ENCODE measurements around the gene ASPHD1. TPM values are rescaled to one million over a fixed set of nuclear protein-coding genes. Genes with fewer than 3 reads are reported as not detected.

The ASPHD1 gene
- total RNA-seq, 6 experiments from 2014 or later: 5.1 to 15.9 (median 14.1) TPM

DNA sequence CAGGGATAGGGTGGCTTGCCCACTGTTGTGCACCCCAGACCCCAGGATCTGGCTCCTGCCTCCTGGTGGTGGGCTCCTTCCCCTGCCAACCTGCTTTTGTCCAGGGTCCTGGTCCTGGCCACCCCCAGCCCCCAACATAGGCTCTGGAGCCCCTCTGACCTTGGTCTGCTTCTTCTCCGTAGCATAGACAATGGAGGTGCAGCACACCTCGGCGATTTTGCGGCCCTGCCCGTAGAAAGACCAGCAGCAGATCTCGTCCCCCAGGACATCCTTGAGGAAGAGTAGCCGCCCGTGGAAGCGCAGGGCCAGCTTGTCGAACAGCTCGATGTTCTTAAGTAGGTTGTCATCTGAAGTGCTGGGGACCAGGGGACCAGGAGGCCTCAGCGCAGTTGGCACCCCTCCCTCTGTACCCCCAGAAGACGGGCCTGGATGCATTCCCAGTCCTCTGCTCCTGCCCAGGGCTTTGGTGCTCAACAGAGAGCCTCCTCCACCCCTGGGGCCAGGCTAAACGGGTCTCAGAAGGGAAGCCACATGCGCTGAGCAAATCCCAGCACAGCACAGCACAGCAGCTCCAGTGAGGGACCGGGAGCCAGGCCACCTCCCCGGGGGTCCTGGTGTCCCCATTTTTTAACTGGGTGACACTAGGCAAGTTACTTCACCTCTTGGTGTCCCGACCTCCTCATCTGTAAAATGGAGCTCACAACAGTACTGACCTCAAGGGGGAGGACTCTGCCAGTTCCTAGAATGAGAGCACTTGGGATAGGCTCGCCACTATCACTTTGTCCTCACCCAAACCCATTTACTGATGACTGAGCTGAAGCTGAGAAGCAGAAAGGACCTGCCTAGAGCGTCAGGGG is 10.8 kb downstream of the ASPHD1 start:
- Mint-ChIP-seq H3K27me3 (ENCODE audit: insufficient read depth) (no peaks in the 10 kb centered on the region; the same call in 1 of the 2 replicates), H3K4me3 (no peak overlapping the region), H3K4me1 (ENCODE audit: low read depth) (peaks cover 14% of the 10 kb centered on the region), H3K27ac (no peak overlapping the region), H3K36me3 (ENCODE audit: low read depth) (peaks cover 19% of the 10 kb centered on the region; the same call in 1 of the 2 replicates), H3K9me3 (no peaks in the 10 kb centered on the region)
- no peak for DNase-seq
- no peak; the same call in 1 of the 2 replicates for TF ChIP-seq CTCF (IDR thresholded peaks at IDR 0.05)

- H3K4me1 Mint-ChIP-seq (ENCODE audit: low read depth): peaks cover 14% of the 10 kb centered on the region
- no peaks in the 10 kb centered on the region; the same call in 1 of the 2 replicates for H3K27me3 Mint-ChIP-seq (ENCODE audit: insufficient read depth)
- H3K27ac Mint-ChIP-seq: no peak overlapping the region
- TF ChIP-seq CTCF (IDR thresholded peaks at IDR 0.05): no peak
- H3K4me3 Mint-ChIP-seq: no peak overlapping the region
- H3K9me3 Mint-ChIP-seq: no peaks in the 10 kb centered on the region
- DNase-seq: no peak
- H3K36me3 Mint-ChIP-seq (ENCODE audit: low read depth): peaks cover 19% of the 10 kb centered on the region; the same call in 1 of the 2 replicates
These were observed 11.4 kb downstream of the ASPHD1 start for GRCh38 chr16:29911676-29912010.

DNA sequence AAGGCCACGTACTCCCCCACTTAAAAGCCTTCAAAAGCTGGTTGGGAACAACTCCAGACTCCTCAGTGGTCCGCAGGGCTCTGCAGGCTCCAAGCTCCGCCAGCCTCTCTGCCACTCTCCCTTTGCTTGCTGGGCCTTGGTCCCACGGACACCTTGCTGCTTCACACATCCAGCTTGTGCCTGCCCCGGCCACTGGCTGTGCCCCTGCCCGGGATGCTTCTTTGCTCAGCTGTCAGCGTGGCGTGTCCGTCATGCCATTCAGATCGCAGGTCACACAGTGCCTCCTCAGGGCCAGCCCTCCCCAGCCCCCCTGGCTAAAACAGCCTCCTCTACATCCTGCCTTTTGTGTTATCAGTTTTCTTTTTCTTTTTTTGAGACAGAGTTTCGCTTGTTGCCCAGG is 11.8 kb downstream of the ASPHD1 start:
- peaks cover 18% of the 10 kb centered on the region; the same call in 1 of the 2 replicates for H3K36me3 Mint-ChIP-seq (ENCODE audit: low read depth)
- no peak overlapping the region for H3K27ac Mint-ChIP-seq
- no peaks in the 10 kb centered on the region; the same call in 1 of the 2 replicates for H3K27me3 Mint-ChIP-seq (ENCODE audit: insufficient read depth)

GRCh38 chr16:29913514-29913913 is 13.2 kb downstream of the ASPHD1 start:
- Mint-ChIP-seq H3K36me3 (ENCODE audit: low read depth) (peaks cover 15% of the 10 kb centered on the region; the same call in 1 of the 2 replicates), H3K27me3 (ENCODE audit: insufficient read depth) (no peaks in the 10 kb centered on the region), H3K27ac (no peak overlapping the region), H3K9me3 (no peaks in the 10 kb centered on the region), H3K4me3 (no peak overlapping the region), H3K4me1 (ENCODE audit: low read depth) (peaks cover 10% of the 10 kb centered on the region)
- no peak for DNase-seq
- TF ChIP-seq CTCF (IDR thresholded peaks at IDR 0.05): no peak

More for the DNA sequence above, 11.8 kb downstream of the ASPHD1 start:
- Mint-ChIP-seq H3K4me3 (no peak overlapping the region), H3K4me1 (ENCODE audit: low read depth) (peaks cover 14% of the 10 kb centered on the region), H3K9me3 (no peaks in the 10 kb centered on the region)
- DNase-seq: no peak
- no peak for TF ChIP-seq CTCF (IDR thresholded peaks at IDR 0.05)

DNA sequence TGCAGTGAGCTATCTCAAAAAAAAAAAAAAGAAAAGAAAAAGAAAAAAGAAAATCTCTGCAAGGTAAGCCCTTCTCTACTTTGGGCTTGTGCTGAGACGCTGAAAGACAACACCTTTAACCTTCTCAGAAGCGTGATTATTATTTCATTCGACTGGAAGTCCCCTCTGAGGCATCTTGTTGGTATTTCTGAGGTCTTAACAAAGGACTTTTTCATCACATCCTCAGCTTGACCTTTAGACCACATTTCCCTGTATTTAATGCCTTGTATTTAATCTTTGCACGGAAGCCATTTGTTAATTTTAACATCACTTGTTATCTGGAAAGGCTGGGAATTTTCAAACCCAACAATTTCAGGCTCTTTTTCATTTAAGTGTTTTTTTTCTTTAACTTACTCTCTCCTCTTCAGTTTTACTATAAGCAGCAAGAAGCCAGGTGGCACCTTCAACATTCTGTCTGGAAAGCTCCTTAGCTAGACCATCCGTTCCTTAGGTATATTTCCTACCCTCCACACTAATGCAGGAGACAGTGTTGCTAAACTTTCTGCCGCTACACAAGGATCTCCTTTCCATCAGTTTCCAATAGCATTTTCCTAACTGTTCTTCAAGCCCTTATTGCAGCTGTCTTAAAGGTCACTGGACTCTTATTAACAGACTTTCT is 15.4 kb downstream of the ASPHD1 start:
- Mint-ChIP-seq H3K4me3 (no peak overlapping the region), H3K27me3 (ENCODE audit: insufficient read depth) (no peaks in the 10 kb centered on the region), H3K9me3 (no peaks in the 10 kb centered on the region), H3K27ac (no peak overlapping the region), H3K36me3 (ENCODE audit: low read depth) (peaks cover 18% of the 10 kb centered on the region; the same call in 1 of the 2 replicates), H3K4me1 (ENCODE audit: low read depth) (peaks cover 3% of the 10 kb centered on the region; the same call in 1 of the 2 replicates)
- no peak for TF ChIP-seq CTCF (IDR thresholded peaks at IDR 0.05)
- no peak for DNase-seq
